ENCODE measurements around the gene KCNJ18.
"Not testable (repeated sequence)": the region's sequence is repeated elsewhere in the genome, so short reads cannot be mapped to it uniquely, and the experiment has no call there.

Gene KCNJ18

GRCh38 chr17:21737015-21737580, 44.8 kb downstream of the KCNJ18 start:
- DNase-seq, result not testable (repeated sequence)

GRCh38 chr17:21738241-21738640, 45.9 kb downstream of the KCNJ18 start:
- DNase-seq, result not testable (repeated sequence)

GRCh38 chr17:21738877-21739474, 46.7 kb downstream of the KCNJ18 start:
- DNase-seq, result not testable (repeated sequence)

- DNase-seq, result not testable (repeated sequence)
Observed at GRCh38 chr17:21739485-21739884, 47.2 kb downstream of the KCNJ18 start.

GRCh38 chr17:21740836-21741235, 48.5 kb downstream of the KCNJ18 start:
- not testable (repeated sequence) for DNase-seq

GRCh38 chr17:21741520-21741919, 49.2 kb downstream of the KCNJ18 start:
- DNase-seq, result not testable (repeated sequence)

- no peak for DNase-seq
Observed at GRCh38 chr17:21742326-21742725, 50.0 kb downstream of the KCNJ18 start.

- not testable (repeated sequence) for DNase-seq
Observed at GRCh38 chr17:21744151-21744550, 51.8 kb downstream of the KCNJ18 start.

- not testable (repeated sequence) for DNase-seq
Observed at GRCh38 chr17:21744621-21745020, 52.3 kb downstream of the KCNJ18 start.

- DNase-seq, result not testable (repeated sequence)
Observed at GRCh38 chr17:21745385-21746054, 53.2 kb downstream of the KCNJ18 start.

- not testable (repeated sequence) for DNase-seq
Observed at GRCh38 chr17:21746415-21746814, 54.1 kb downstream of the KCNJ18 start.

- not testable (repeated sequence) for DNase-seq
Observed at GRCh38 chr17:21747195-21747915, 55.0 kb downstream of the KCNJ18 start.

GRCh38 chr17:21748686-21749085, 56.4 kb downstream of the KCNJ18 start:
- DNase-seq, result not testable (repeated sequence)

- DNase-seq, result not testable (repeated sequence)
Observed at GRCh38 chr17:21749696-21750531, 57.6 kb downstream of the KCNJ18 start.

GRCh38 chr17:21751111-21751510, 58.8 kb downstream of the KCNJ18 start:
- not testable (repeated sequence) for DNase-seq
